Neuron (in vitro differentiated cells): ENCODE results near the gene KAZN.

Source experiments
- H2AFZ ChIP-seq: one replicate; pipeline ENCODE4 v1.6.1; 2013; ENCODE audit warnings: low read depth, mild to moderate bottlenecking, inconsistent platforms, low read length, moderate library complexity
- H3K27me3 ChIP-seq: one replicate; pipeline ENCODE4 v1.6.1; 2013; ENCODE audit warnings: low read length; ENCODE audit not compliant: insufficient read depth
- H3K36me3 ChIP-seq: one replicate; pipeline ENCODE4 v1.6.1; 2013; ENCODE audit warnings: low read length; ENCODE audit not compliant: insufficient read depth
- H3K4me1 ChIP-seq: one replicate; pipeline ENCODE4 v1.6.1; 2013; ENCODE audit warnings: low read length; ENCODE audit not compliant: insufficient read depth
- H3K4me3 ChIP-seq: 2 replicates; pipeline ENCODE4 v1.5.1; 2013; ENCODE audit warnings: mild to moderate bottlenecking, low read length, moderate library complexity
- H3K9me3 ChIP-seq: one replicate; pipeline ENCODE4 v1.6.1; 2013; ENCODE audit warnings: low read length

The KAZN gene

GRCh38 chr1:14647777-14648176, 49.3 kb downstream of the KAZN start:
- peaks cover 16% of the 10 kb centered on the region for H3K4me1 ChIP-seq

GRCh38 chr1:14648391-14648790, 49.9 kb downstream of the KAZN start:
- H3K9me3 ChIP-seq: peaks cover under 1% of the 10 kb centered on the region
- H2AFZ ChIP-seq: no peak overlapping the region
- H3K4me1 ChIP-seq: peaks cover 16% of the 10 kb centered on the region
- no peaks in the 10 kb centered on the region for H3K27me3 ChIP-seq
- no peaks in the 10 kb centered on the region for H3K36me3 ChIP-seq
- no peak overlapping the region for H3K4me3 ChIP-seq

More at GRCh38 chr1:14647777-14648176, 49.3 kb downstream of the KAZN start:
- Histone ChIP-seq H3K36me3 (no peaks in the 10 kb centered on the region), H2AFZ (no peak overlapping the region), H3K9me3 (peaks cover 4% of the 10 kb centered on the region), H3K27me3 (no peaks in the 10 kb centered on the region), H3K4me3 (no peak overlapping the region)

GRCh38 chr1:14648896-14649855, 50.7 kb downstream of the KAZN start:
- Histone ChIP-seq H2AFZ (no peak overlapping the region), H3K36me3 (no peaks in the 10 kb centered on the region), H3K4me3 (no peak overlapping the region), H3K27me3 (no peaks in the 10 kb centered on the region), H3K4me1 (peaks cover 16% of the 10 kb centered on the region), H3K9me3 (no peaks in the 10 kb centered on the region)

- H3K4me3 ChIP-seq: no peak overlapping the region
- no peaks in the 10 kb centered on the region for H3K9me3 ChIP-seq
- H3K36me3 ChIP-seq: peaks cover 2% of the 10 kb centered on the region
- H3K4me1 ChIP-seq: peaks cover 16% of the 10 kb centered on the region
- no peak overlapping the region for H2AFZ ChIP-seq
- no peaks in the 10 kb centered on the region for H3K27me3 ChIP-seq
These were observed 51.5 kb downstream of the KAZN start for GRCh38 chr1:14649976-14650375.

GRCh38 chr1:14650951-14651350, 52.5 kb downstream of the KAZN start:
- H3K36me3 ChIP-seq: peaks cover 2% of the 10 kb centered on the region
- H2AFZ ChIP-seq: no peak overlapping the region
- H3K4me3 ChIP-seq: no peak overlapping the region
- peaks cover 16% of the 10 kb centered on the region for H3K4me1 ChIP-seq
- no peaks in the 10 kb centered on the region for H3K9me3 ChIP-seq
- no peaks in the 10 kb centered on the region for H3K27me3 ChIP-seq

GRCh38 chr1:14652840-14653239, 54.4 kb downstream of the KAZN start:
- H3K4me3 ChIP-seq: no peak overlapping the region
- H3K27me3 ChIP-seq: no peaks in the 10 kb centered on the region
- H2AFZ ChIP-seq: no peak overlapping the region
- no peaks in the 10 kb centered on the region for H3K9me3 ChIP-seq
- H3K4me1 ChIP-seq: peaks cover 13% of the 10 kb centered on the region
- H3K36me3 ChIP-seq: peaks cover 5% of the 10 kb centered on the region

GRCh38 chr1:14653461-14653960, 55.0 kb downstream of the KAZN start:
- no peak overlapping the region for H3K4me3 ChIP-seq
- H3K9me3 ChIP-seq: no peaks in the 10 kb centered on the region
- H3K36me3 ChIP-seq: peaks cover 5% of the 10 kb centered on the region
- H3K4me1 ChIP-seq: peaks cover 11% of the 10 kb centered on the region
- H3K27me3 ChIP-seq: no peaks in the 10 kb centered on the region
- no peak overlapping the region for H2AFZ ChIP-seq

- H3K4me3 ChIP-seq: no peak overlapping the region
- H2AFZ ChIP-seq: no peak overlapping the region
These were observed 56.1 kb downstream of the KAZN start for GRCh38 chr1:14654554-14654953.

GRCh38 chr1:14655385-14655784, 56.9 kb downstream of the KAZN start:
- Histone ChIP-seq H3K4me3 (no peak overlapping the region), H3K9me3 (no peaks in the 10 kb centered on the region), H2AFZ (no peak overlapping the region), H3K36me3 (peaks cover 5% of the 10 kb centered on the region), H3K4me1 (peaks cover 8% of the 10 kb centered on the region), H3K27me3 (no peaks in the 10 kb centered on the region)

More at GRCh38 chr1:14654554-14654953, 56.1 kb downstream of the KAZN start:
- Histone ChIP-seq H3K27me3 (no peaks in the 10 kb centered on the region), H3K9me3 (no peaks in the 10 kb centered on the region), H3K4me1 (peaks cover 9% of the 10 kb centered on the region), H3K36me3 (peaks cover 5% of the 10 kb centered on the region)

- peaks cover 5% of the 10 kb centered on the region for H3K4me1 ChIP-seq
- H2AFZ ChIP-seq: no peak overlapping the region
- no peak overlapping the region for H3K4me3 ChIP-seq
- H3K27me3 ChIP-seq: no peaks in the 10 kb centered on the region
- no peaks in the 10 kb centered on the region for H3K9me3 ChIP-seq
- H3K36me3 ChIP-seq: peaks cover 13% of the 10 kb centered on the region
These were observed 58.0 kb downstream of the KAZN start for GRCh38 chr1:14656384-14656937.

- peaks cover 5% of the 10 kb centered on the region for H3K4me1 ChIP-seq
These were observed 60.2 kb downstream of the KAZN start for GRCh38 chr1:14658642-14659041.

GRCh38 chr1:14659913-14660312, 61.4 kb downstream of the KAZN start:
- Histone ChIP-seq H3K9me3 (no peaks in the 10 kb centered on the region), H3K27me3 (no peaks in the 10 kb centered on the region), H3K4me3 (no peak overlapping the region), H2AFZ (no peak overlapping the region), H3K4me1 (peaks cover 5% of the 10 kb centered on the region), H3K36me3 (peaks cover 18% of the 10 kb centered on the region)

More at GRCh38 chr1:14658642-14659041, 60.2 kb downstream of the KAZN start:
- no peak overlapping the region for H2AFZ ChIP-seq
- H3K9me3 ChIP-seq: no peaks in the 10 kb centered on the region
- H3K27me3 ChIP-seq: no peaks in the 10 kb centered on the region
- peaks cover 18% of the 10 kb centered on the region for H3K36me3 ChIP-seq
- no peak overlapping the region for H3K4me3 ChIP-seq

- H3K27me3 ChIP-seq: no peaks in the 10 kb centered on the region
- H2AFZ ChIP-seq: no peak overlapping the region
- peaks cover 18% of the 10 kb centered on the region for H3K36me3 ChIP-seq
- H3K4me3 ChIP-seq: no peak overlapping the region
- H3K9me3 ChIP-seq: no peaks in the 10 kb centered on the region
- peaks cover 5% of the 10 kb centered on the region for H3K4me1 ChIP-seq
These were observed 62.3 kb downstream of the KAZN start for GRCh38 chr1:14660801-14661200.
